Retinal pigment epithelial cell (primary cell): Measurements from ENCODE around the gene RTP3.
A peak's percentile ranks its signal among the peaks of the same experiment; 100 is the strongest.

ENCODE experiments used
- DNase-seq: peaks from one replicate; pipeline ENCODE4 v3.0.0-alpha.2; 2010; ENCODE audit warnings: low read depth
- H3K4me3 ChIP-seq: 2 replicates; pipeline ENCODE4 v1.5.1; 2011; ENCODE audit warnings: mild to moderate bottlenecking, low read length, control low read depth, moderate library complexity
- CTCF ChIP-seq: conservative IDR thresholded peaks from 2 replicates; pipeline ENCODE4 v1.5.1; 2011; ENCODE audit warnings: low read depth, low read length, control low read depth, inconsistent platforms

Gene RTP3

GRCh38 chr3:46498916-46499519, 1.2 kb downstream of the RTP3 start:
- DNase-seq = no peak

GRCh38 chr3:46500656-46501635, 3.2 kb downstream of the RTP3 start:
- peak; percentile 32 for DNase-seq
- TF ChIP-seq CTCF = no peak

More at GRCh38 chr3:46498916-46499519, 1.2 kb downstream of the RTP3 start:
- no peak for TF ChIP-seq CTCF
- no peak overlapping the region for H3K4me3 ChIP-seq

GRCh38 chr3:46501702-46502101, 3.9 kb downstream of the RTP3 start:
- H3K4me3 ChIP-seq = no peak overlapping the region
- no peak for TF ChIP-seq CTCF
- DNase-seq = no peak

More at GRCh38 chr3:46500656-46501635, 3.2 kb downstream of the RTP3 start:
- no peak overlapping the region for H3K4me3 ChIP-seq

- no peak for DNase-seq
- TF ChIP-seq CTCF = no peak
Measured at GRCh38 chr3:46503200-46503874, 5.6 kb downstream of the RTP3 start.

GRCh38 chr3:46504789-46505188, 7.0 kb downstream of the RTP3 start:
- DNase-seq = no peak
- H3K4me3 ChIP-seq = no peak overlapping the region
- TF ChIP-seq CTCF = no peak

More at GRCh38 chr3:46503200-46503874, 5.6 kb downstream of the RTP3 start:
- no peak overlapping the region for H3K4me3 ChIP-seq

GRCh38 chr3:46505953-46506352, 8.2 kb downstream of the RTP3 start:
- DNase-seq = no peak
- TF ChIP-seq CTCF = no peak
- H3K4me3 ChIP-seq = no peak overlapping the region
